M059J (cell line): ENCODE results near the gene SAMD3. TPM values are rescaled to one million over a fixed set of nuclear protein-coding genes. Genes with fewer than 3 reads are reported as not detected.
"Not testable (repeated sequence)": the region's sequence is repeated elsewhere in the genome, so short reads cannot be mapped to it uniquely, and the experiment has no call there.

ENCODE experiments used
- DNase-seq: peaks from one replicate; pipeline ENCODE4 v3.0.0-alpha.2; 2012; ENCODE audit warnings: low read depth
- total RNA-seq: library from RNA; depleted of rRNA; stranded (reverse); fragments of >200 nt; shearing (Covaris generic); gene quantifications from 2 replicates; pipeline ENCODE4 v1.2.3, GENCODE V29; 2014

SAMD3 gene
- total RNA-seq, 1 experiment from 2014 or later = 4.2 TPM

DNA sequence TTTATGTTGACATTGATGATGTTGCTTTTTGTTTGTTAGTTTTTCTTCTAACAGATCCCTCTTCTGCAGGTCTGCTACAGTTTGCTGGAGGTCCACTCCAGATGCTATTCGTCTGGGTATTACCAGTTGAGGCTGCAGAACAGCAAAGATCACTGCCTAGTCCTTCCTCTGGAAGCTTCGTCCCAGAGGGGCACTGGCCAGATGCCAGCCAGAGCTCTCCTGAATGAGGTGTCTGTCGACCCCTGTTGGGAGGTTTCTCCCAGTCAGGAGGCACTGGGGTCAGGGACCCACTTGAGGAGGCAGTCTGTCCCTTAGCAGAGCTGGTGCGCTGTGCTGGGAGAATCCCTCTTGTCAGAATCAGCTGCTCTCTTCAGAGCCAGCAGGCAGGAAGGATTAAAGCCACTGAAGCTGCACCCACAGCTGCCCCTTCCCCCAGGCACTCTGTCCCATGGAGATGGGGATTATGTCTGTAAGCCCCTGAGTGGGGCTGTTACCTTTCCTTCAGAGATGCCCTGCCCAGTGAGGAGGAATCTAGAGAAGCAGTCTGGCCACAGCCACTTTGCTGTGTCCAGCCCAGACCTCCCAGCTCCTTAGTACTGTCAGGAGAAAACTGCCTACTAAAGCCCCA is 49.3 kb downstream of the SAMD3 start:
- DNase-seq = not testable (repeated sequence)

DNA sequence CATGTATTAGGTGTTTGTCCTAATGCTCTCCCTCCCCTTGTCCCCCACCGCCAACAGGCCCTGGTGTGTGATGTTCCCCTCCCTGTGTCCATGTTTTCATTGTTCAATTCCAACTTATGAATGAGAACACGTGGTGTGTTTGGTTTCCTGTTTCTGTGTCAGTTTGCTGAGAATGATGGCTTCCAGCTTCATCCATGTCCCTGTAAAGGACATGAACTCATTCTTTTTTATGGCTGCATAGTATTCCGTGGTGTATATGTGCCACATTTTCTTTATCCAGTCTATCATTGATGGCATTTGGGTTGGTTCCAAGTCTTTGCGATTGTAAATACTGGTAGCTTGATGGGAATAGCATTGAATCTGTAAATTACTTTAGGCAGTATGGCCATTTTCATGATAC is 52.6 kb downstream of the SAMD3 start:
- not testable (repeated sequence) for DNase-seq

DNA sequence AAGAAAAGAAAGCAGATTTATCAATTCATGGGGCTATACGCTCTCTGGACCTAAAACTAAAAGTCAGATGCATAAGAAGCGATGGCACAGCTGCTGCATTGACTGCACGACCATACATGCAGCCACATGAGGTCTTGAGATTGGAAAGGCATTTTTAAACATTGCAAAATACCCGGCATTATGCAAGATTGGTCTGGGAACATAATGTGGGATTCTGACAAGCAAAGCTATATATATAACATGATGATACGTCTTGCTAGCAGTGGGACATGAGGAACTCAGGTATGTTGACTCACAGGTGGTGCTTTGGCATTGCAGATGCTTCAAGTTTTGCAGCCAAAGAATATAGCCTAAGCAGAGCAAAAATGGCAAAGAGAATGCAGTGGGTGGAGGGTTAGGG is 55.1 kb downstream of the SAMD3 start:
- no peak for DNase-seq

DNA sequence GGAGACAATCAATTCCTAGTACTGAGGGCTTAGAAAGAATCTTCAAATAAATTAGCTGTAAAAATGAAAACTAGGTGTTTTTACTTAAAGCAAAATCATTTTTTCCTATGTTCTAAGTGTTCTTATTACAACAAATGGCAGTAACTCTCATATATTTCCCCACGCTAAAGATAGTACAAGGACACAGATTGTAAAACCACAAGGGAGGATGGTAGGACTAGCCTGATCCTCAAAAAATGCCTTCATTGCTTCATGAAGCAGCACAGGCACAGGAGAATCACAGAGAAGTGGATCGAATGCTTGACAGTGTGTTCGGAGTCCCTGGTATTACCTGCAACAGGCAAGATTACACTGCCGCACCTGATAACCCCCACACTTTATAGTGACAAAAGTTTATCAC is 58.5 kb downstream of the SAMD3 start:
- no peak for DNase-seq

DNA sequence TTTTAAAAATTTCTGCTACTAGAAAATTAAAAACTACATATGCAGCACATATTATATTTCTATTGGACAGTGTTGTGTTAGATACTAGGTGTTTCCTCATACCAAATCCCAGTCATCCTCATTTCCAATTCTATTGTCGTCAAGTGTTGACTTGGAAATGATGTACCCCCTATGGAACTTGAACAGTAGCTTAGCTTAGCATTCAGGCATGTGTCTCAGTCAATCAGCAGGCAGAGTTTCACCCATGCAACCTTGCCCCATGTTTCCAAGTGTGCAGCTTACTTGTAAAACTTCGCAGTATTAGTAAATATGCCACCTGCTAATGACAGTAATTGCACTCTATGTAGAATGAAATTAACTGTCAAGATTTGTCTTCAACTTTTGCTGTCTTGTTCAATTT is 59.5 kb downstream of the SAMD3 start:
- no peak for DNase-seq

DNA sequence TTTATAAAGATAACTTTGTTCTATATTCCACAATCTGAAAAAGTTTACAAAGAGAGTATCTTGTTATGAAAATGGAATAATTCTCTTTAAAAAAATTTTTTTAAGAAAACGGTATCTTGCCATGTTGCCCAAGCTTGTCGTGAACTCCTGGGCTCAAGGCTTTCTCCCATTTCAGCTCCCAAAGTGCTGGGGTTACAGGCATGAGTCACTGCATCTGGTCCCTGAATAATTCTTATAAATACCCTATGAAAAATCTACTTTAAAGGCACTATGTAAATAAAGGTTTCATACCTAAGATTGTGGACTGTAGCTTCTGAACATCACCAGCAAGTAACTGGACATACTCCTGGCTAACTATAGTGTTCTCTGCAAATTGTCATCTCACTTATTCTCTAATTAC is 60.3 kb downstream of the SAMD3 start:
- DNase-seq = no peak

DNA sequence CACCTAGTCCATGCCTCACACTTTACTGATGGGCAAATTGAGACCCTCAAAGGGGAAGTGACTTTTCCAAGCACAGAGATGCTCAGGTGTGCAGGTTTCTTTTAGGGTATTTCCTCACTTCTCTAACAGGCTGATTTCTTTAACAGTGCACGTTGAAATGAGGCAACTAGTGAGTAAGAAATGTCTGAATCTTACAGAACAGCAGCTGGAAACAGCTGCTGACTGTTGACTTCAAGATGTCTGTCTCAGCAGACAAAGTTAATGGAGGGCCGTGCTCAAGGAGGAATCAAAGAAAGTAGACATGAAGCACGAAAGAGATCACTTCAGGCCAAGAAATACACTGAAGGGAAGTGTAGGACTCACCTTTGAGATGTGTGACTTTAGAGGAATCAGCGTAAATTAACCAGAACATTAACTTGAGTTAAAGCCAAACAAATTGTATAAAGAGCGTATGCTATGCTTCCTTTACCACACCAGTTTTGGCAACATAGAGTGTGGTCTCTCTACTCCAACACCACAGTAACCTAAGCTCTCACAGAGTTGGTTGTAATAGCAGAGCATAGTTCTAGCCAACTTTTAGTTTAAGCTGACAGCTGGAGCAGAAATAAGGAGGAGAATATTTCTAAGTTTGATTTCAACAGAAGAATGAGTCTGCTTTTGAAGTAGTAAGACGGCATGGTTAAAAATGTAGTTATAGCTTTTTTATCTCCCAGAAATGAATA is 60.9 kb downstream of the SAMD3 start:
- DNase-seq = no peak

DNA sequence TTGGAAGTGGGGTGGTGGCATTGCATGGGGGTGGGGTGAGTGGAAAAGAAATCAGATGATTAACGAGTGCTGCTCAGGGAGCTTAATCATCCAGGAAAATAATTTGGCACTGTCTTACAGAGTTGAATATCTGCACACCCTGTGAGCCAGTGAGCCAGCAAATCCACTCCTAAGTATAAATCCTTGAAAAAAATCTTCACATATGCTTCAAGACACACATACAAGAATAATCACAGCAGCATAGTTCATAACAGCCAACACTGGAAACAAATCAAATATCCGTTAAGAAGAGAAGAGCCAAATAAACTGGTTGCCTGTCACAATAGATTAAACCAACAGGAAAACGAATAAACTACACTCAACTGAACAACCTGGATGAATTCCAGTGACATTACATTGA is 62.8 kb downstream of the SAMD3 start:
- peak; percentile 15 for DNase-seq

DNA sequence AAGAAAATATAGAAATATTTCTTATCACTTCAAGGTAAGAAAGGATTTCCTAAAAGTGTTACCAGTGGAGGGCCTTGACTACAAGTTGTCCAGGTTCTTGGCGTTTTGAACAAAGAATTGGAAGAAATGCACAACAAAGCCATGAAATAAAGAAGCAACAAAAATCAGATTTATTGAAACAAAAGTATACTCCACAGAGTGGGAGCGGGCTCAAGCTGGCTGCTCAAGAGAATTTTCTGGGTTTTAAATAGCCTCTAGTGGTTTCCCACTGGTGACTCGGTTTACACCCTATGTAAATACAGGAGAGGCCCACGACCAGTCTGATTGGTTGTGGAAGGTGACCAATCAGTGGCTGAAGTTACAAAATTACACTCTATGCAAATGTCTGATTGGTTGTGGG is 64.2 kb downstream of the SAMD3 start:
- no peak for DNase-seq

DNA sequence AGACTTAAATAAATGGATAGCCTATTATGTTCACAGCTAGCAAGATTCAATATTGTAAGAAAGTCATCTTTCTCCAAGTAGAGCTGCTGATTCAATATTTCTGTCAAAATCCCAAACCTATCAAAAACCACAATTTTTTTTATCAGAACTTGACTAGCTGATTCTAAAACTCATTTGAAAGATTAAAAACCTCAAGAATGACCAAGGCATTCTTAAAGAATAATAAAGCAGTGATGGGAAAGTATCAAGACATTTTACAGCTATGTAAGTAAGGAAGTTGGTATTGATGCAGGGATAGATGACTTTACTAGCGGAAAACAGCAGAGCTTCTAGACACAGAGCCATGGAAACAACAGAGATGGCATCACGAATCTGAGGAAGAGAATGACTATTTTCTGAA is 64.7 kb downstream of the SAMD3 start:
- DNase-seq = no peak

DNA sequence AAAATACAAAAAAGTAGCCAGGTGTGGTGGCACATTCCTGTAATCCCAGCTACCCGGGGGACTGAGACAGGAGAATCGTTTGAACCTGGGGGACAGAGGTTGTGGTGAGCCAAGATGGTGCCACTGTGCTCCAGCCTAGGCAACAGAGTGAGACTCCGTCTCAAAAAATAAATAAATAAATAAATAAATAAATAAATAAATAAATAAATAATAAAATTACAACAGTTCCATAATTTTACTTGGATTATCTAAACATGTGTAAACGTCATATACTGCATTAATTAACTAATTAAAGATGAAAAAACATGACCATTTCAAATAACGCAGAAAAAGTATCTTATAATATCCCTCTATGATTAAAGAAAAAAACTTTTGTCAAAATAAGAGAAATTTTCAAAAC is 65.8 kb downstream of the SAMD3 start:
- DNase-seq = no peak

DNA sequence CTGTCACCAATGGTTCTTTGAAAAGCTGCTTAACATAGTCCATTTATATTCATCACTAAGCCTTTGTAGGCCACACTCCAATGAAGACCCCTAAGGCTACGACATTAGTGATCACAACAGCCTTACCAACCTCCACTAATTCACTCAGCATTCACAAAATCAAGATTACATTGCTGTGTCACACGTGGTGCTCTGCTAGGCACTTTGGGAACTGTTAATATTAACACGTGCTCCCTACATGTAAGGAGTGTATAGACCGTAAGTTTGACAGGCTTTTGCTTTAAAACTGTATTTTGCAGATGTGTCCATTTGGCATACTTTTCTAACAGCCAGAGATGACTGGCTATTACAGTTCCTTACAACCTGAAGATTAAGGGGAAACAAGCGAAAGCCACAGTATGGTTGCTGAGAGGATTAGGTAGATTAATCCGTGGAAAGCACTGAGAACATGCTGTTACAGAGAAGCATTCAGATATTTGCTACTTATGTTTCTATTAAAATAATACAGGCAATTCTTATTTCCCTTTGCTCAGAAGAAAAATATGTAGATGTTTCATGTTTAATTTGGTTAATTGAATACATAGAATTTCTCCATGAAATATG is 69.7 kb downstream of the SAMD3 start:
- DNase-seq = no peak

DNA sequence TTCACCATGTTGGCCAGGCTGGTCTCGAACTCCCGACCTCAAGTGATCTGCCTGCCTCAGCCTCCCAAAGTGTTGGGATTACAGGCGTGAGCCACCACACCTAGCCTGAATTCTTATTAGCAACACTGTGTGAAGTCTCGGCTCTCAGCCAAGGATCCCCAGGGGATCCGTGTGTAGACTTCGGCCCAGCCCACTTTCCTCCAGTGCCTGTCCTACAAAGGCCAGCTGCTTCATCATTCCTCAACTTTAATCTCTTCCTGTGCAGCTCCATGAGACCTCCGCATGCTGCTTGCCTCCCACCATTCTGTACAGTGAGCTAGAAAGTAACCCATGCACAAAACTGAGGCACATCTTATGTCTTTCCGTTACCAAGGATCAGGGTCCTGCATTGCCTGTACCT is 71.8 kb downstream of the SAMD3 start:
- no peak for DNase-seq

DNA sequence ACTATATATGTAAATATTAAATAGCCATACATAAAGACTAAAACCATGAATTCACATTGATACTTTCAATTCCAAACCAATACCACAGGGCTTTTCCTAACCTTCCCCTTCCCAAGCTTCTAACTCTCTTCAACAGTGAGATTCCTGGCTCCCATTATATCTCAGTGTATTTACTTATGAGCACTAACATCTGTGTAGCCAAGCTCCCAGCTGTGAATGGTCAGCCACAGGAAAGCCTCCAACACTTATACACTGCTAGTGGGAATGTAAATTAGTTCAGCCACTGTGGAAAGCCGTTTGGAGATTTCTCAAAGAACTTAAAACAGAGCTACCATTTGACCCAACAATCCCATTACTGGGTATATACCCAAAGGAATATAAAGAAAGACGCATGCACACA is 73.7 kb downstream of the SAMD3 start:
- not testable (repeated sequence) for DNase-seq

DNA sequence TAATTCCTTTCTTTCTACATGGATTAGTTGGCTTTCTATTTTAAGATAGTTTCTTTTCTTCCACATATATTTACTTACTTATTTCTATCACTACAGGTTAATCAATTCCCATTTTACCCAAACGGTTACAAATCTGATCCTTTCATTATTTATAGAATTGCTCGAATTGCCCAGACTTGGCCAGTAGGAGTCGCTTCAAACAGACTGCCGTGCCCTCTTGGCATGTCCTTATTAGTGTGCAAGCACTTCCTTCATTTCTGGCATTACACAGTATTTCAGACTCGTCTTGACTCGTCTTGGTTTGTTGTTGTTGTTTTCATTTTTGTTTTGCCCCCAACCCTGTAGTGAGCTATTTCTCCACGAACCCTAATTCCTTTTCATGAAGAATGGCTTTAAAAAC is 74.6 kb downstream of the SAMD3 start:
- no peak for DNase-seq

DNA sequence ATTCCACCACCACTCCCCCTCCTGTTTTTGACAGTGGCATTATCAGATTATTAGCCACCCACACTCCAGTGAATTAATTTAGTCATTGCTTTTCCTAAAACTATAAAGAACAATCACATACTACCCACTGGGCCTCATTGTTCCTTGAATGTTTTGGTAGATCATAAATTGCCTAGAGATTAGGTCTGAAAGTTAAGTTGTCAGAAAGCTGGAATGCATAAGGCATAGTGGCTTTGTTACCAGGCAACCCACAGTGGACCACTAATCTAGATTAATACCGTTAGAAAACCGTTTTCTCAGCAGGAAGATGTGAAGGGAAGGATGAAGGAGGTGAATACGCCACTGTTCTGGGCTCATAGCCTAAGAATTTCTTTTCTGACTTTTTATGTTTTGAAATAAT is 75.6 kb downstream of the SAMD3 start:
- DNase-seq = no peak

DNA sequence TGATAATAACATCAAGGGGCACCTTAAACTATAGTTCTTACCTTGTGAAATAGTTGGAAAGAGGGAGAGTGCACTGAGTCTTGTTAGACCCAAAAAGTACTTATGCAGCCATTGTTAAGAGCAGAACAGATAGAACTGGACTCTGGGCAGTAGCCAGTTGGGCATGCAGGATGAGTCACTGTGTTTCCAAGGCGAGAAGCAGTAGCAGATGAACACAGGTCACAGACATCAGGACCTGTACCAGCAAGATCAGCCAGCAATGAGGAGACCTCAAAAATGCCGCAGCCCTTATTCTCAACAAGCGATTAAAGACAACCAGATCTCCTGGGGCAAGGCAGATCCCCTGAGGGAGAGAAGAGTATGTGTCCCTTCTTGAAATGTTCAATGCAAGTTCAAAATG is 79.0 kb downstream of the SAMD3 start:
- peak; percentile 63 for DNase-seq

DNA sequence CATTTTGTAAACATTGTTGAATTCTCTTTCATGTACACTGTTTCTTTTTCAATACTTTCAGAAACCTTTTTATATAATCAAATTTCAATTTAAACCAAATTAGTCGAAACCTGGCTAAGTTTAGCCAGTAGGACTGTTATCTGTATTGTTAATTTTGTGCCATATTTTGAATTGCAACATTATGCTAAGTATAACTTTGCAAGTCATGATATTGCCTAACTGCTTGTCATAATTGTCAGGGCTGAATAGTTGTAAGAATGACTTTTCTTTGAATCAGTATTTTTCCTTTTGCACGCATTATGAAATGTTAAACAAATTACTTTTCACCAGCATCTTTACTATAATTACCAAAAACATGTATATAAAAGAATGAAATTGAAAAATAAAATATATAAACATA is 82.7 kb downstream of the SAMD3 start:
- no peak for DNase-seq

DNA sequence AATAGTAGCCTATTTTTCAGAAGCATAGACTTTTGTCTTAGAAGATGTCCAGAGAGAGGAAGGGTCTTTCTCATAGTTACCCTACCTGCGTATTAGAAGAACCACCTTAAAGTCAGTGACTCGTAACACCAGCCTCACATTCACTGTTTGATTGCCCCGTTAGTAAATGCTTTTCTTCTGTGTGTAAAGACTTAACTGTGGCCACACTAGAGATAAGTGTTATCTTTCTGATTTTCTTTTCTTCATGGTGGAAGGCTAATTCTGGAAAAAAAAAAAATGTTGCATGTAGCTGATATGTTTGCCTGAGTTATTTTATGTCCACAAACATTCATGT is 83.9 kb downstream of the SAMD3 start:
- DNase-seq = no peak

DNA sequence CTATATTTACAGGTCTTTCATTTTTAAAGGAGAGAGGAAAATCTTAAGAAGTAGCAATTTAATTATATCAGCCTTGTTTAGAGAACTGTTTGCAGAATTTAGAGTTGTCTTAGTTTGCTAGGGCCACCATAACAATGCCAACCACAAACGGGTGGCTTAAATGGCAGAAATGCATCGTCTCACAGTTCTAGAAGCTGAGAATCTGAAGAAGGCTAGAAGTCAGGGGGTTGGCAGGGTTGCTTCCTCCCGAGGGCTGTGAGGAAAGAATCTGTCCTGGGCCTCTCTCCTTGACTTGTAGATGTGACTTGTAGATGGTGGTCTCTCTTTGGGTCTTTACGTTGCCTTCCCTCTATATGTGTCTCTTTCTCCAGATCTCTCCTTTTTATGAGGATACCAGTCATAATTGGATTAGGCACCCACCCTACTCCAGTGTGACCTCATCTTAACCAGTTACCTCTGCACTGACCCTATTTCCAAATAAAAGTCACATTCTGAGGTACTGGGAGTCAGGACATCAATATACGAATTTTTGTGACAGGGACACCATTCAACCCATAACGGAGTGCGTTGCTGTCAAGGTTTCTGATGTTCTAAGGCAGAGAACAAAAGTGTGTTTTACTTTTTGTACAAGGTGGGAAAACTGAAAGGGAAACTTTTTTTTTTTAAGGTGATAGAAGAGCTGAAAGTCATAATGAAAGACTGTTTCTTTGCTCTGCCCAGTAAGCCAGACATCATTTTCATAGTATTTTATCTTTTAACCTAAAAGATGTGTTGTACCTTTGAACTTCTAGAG is 84.4 kb downstream of the SAMD3 start:
- DNase-seq = no peak

DNA sequence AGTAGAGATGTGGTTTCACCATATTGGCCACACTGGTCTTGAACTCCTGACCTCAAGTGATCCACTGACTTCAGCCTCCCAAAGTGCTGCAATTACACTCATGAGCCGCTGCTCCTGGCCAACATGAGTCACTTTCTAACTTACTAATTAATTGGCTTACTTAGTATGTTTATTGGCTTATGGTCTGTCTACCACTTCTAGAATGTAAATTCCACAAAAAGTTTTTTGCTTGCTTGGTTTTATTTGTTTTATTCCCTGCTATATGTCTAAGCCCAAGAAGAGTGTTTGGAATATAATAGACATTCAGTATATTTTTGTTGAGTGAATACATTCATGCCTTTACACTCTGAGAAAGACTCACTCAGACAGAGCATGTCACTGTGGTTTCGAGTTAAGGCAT is 86.0 kb downstream of the SAMD3 start:
- peak; percentile 58 for DNase-seq

DNA sequence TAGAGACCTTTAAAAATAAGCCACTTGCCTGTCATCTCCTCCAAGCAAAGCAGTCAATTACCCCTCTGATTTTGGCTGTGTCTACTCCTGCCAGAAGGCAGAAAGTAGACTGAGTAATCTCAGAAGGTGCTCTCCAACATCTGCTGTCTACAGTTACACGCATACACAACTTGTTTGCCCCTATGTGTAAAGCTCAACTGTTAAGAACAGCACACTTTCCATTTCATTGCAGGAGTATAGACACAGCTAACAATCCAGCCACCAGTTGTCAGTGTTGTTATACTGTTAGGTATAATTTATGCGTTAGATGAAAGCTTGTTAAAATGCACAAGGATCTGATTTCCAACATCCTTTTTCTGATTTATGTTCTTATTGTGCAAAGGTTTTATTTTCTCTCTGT is 88.2 kb downstream of the SAMD3 start:
- DNase-seq = no peak

DNA sequence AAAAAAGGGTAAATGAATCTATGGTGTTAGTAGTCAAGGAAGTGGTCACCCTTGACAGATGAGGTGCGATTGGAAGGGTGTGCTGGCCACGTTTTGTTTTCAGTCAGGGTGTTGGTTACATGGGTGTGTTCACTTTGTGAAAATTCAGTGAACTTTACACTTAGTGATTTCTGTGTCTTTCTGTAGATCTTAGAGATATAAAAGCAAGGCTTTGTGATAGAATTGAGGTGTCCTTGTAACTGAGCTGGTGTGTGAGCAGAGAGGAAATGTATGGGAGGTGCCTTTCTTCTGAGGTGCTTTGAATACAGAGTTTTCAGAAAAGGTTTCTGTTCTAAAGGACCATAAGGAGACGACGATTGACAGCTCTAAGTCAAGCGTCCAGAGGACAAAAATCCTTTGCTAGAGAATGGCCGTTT is 90.5 kb downstream of the SAMD3 start:
- DNase-seq = no peak
